CD4-positive, alpha-beta T cell treated with Interleukin-15 for 1 hour (primary cell): ENCODE results near the gene HDAC11.
"Not testable (repeated sequence)": the region's sequence is repeated elsewhere in the genome, so short reads cannot be mapped to it uniquely, and the experiment has no call there.

Experiments
- DNase-seq: peaks from one replicate; pipeline ENCODE4 v3.0.0-alpha.2; 2020

Gene HDAC11

DNA sequence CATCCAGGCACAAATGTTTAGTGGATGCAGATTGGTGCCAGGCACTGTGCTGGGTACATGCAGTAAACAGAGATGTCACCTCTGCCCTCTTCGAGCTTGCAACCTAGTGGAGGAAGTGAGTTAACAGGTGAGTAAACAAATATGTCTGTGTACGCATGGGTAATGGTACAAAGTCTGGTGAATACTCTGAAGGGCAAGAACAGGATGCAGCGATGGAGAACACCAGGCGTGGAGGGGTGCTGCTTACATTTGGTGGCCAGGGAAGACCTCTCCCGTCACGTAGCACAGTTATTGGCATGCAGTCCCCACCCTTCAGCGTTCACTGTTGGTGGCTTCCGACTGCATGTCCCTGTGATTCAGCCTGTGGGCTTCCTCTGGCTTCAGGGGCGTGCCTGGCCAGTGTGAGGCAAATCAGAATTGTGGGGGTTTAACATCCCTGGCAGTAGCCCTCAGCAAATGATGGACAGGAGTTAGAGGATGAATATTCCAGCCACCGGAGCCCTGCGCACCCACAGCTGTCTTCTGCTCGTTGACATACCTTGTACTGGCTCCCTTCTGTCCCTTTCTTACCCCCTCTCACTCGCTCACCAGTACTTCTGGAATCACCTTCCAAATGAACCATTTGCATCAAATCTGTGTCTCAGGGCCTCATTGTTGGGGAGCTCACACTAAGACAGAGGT lies 9.1 kb upstream of the HDAC11 start:
- no peak for DNase-seq

DNA sequence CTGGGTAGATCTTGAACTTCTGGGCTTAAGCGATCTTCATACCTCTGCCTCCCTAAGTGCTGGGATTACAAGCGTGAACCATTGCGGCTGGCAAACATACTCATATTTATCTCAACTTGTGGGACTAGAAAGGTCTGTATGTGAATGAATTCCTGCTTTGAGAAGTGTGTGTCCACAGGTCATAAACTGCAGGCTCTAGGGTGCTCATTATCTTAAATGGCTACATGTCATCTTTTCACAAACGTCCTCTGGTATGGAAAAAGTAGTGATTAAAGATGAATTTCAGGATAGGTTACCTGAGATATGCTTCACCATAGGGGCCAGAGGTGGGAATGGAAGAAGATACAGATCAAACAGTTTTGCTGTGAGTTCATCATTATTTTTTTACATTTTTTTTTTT lies 7.8 kb upstream of the HDAC11 start:
- no peak for DNase-seq

DNA sequence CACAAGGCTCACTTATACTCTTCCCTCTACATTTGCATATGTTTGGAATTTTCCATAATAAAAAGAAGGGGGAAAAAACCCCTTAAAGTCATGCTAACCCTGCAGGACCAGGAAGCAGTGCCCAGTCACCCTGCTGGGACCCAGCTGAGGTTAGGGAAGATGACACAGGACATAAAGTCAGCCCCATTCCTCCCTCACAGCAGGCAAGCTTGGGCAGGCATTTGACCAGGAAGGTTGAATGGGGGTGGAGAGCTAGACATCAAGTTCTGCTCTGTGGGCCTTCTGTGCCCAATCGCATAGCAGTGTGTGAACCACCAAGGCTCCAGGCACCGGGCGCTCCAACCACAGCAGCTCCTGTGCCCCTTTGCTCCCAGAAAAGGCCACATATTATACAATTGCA lies 7.1 kb upstream of the HDAC11 start:
- no peak for DNase-seq

DNA sequence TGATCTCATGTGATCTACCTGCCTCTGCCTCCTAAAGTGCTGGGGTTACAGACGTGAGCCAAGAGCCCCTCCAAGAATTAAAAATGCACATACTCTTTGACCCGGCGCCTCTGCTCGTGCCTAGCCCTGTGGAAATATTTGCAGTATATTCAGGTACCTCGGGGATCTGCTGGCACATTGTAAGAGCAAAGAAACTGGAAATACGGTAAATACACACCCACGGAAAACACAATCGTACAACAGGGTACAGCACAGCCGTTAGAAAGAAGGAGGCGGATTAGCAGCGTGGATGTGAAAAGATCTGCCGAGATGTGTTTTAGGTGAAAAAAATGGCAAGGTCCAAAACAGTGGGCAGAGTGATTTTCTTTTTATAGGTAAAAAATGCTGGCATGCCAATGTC lies 6.1 kb upstream of the HDAC11 start:
- no peak for DNase-seq

DNA sequence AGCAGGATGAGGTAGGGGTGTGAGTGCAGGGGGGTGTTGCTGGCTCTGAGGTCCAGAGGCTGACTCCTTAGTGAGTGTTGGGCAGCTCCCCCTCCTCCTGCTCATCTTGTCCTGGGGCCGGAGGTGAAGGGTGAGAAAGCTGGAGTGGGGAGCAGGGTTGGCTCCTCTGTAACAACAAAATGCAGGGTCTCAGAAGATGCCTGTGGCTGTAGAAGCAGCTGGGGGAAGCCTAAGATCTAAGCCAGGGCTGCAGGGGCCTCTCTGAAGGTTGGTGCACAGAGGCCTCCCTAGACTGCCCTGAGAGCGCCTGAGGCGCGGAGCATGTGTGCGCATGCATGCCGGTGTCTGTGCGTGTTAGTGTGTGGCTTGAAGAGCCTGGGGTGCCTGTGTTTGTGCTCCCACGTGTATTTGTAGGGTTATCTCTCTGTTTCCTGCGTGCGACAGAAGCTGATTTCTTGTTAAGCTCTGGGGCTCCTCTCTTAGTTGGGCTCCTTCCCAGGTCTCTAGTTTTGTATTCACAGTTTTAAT lies 5.3 kb upstream of the HDAC11 start:
- no peak for DNase-seq

DNA sequence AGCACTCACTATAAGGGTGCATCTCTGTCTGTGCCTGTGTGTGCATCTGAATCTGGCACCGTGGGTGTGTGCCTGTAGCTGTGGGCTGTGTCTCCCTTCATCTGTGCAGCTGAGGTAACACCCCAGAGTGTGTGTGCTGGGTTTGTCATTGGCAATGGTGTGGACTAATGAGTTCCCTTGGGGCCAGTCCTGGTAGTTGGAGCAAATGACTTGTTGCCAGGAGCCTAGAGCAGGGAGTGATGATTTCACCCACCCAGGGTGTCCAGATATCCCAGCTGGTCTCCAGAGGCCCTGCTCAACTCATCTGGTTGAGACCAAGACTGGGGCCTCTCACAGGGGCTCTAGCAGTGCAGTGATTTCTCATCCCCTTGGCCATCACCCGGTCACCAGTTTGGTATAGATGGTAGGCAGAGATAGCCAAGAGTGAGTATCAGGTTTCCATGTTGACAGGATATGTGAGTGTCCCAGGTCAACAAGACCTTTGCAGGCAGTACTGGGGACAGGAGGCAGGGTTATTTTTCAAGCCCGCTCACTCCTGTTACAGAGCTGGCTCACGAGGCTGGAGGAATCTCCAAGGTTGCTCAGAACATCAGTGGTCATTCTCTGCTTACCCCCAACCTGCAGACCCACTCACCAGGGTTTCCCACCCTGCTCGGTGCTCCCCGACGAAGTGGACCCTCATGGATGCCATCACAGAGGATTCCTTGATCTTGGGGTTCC lies 4.1 kb upstream of the HDAC11 start:
- DNase-seq, result no peak

DNA sequence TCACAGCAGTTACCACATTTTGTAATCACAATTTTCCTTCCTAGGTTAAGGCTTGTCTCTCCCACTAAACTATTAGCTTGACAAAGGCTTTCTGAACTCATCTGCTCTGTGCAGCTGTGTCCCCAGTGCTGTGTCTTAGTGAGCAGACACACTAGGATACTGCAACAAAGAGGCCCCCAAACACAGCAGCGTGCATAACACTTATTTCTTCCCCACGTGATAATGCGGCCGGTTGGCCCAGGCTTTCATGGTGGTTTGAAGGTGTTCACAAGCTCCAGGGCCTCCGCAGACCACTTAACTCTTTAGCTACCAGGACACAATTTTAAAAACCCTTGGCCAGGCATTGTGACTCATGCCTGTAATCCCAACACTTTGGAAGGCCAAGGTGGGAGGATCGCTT lies 2.2 kb upstream of the HDAC11 start:
- no peak for DNase-seq

DNA sequence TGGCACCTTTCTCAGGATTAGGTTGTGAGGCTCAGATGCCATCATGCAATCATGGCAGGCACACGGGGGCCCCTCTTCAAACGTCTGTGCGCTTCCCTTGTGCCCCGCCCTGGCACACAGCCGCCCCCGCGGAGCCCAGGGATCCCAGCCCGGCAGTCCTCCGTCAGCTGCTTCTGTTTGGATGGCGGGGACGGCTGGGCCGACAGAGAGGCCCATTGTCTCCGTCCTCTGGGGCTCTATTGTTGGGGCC lies 849 bp upstream of the HDAC11 start:
- DNase-seq, result no peak

DNA sequence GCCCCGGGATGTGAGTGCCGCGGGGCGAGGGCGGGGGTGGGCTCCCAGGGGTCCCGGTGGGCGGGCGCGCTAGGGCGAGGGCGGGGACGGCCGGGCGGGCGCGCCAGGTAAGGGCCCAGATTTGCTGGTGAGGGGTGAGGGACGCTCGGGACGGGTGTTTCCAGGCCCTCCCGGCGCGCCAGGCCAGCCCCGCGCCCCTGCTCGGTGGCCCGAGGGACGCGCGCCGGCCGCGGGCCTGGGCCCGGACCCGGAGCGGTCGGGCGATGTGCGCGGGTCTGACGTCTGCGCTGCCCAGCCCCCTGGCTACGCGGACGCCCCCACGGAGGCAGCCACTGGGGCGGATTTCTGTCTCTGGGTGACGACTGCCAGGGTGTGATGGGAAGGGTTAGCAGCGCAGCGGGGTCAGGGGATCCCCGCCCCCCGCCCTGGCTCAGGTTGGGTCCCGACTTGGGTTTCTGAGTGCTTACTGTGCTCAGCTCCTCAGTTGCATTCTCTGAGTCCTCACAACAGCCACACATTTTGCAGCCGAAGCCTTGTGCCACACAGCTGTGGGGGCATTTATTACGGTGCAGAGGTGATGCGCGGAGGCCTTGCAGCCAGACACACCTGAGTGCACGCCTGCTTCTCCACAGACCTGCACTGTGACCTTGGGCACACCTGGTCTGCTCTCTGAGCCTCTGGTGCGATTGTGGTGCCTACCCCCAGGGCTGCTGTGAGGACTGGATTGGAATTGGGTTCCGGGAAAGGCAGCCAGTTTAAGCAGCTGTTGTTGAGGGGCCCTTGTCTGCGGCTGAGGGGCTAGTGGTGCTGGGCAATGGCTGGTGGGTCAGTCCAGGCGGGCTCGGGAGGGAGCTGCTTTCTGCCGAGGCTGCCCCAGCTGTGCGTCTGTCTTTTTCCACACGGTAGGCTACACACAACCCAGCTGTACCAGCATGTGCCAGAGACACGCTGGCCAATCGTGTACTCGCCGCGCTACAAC lies 523 bp downstream of the HDAC11 start:
- DNase-seq, result peak; percentile 46

DNA sequence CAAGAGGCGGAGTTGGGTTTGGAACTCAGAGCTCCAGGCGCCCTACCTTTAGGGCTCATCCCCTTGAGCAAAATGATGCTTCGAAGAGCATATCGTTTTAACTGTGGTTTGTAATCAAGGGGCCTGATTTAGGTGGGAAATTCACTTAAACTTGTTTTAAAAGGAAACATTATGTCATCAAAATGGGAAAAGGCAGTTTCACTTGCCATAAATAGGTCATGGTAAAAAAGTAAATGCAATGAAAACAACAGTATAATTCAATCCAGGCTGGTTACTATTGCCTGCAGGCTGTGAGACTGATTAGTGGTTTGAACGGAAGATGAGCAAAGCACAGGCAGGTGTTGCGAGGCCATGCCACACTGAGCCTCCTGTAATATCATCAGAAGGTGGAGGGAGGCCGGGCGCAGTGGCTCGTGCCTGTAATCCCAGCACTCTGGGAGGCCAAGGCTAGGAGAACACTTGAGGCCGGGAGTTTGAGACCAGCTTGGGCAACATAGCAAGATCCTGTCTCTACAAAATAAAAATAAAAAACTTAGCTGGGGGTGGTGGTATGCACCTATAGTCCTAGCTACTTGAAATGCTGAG lies 2.1 kb downstream of the HDAC11 start:
- no peak for DNase-seq

DNA sequence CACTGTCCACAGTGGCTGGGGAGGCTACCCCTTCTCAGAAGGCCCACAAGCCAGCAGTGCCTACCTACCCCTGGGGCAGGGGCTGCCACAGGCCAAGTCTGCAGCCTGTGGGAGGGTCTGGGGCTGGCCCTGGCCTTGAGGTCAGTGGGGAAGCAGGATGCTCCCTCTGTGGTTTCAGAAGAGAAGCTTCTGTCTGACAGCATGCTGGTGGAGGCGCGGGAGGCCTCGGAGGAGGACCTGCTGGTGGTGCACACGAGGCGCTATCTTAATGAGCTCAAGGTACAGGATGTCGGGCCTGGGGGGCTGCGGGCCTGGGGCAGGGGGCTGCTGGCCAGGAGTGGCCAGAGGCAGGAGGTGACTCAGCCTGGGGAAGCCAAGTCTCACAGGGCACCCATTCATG lies 3.2 kb downstream of the HDAC11 start:
- no peak for DNase-seq

DNA sequence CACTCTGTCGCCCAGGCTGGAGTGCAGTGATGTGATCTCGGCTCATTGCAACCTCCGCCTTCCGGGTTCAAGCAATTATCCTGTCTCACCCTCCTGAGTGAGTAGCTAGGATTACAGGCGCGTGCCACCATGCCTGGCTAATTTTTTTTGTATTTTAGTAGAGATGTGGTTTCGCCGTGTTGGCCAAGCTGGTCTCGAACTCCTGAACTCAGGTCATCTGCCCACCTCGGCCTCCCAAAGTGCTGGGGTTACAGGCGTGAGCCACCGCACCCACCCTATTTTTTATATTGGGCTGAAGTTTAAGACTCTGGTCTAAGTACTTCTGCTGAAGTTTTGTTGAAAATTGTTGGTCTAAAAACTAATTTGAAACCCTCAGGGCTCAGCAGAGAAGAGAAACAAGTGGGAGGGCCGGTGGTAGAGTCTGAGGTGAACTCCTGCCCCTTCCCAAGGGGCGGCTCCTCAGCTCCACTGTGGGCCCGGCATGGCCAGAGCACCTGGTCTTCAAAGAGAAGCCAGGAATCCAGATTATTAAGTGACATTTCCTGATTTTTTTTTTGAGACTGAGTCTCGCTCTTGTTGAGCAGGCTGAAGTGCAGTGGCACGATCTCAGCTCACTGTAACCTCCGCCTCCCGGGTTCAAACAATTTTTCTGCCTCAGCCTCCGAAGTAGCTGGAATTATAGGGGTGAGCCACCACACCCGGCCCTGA lies 4.0 kb downstream of the HDAC11 start:
- DNase-seq, result no peak

DNA sequence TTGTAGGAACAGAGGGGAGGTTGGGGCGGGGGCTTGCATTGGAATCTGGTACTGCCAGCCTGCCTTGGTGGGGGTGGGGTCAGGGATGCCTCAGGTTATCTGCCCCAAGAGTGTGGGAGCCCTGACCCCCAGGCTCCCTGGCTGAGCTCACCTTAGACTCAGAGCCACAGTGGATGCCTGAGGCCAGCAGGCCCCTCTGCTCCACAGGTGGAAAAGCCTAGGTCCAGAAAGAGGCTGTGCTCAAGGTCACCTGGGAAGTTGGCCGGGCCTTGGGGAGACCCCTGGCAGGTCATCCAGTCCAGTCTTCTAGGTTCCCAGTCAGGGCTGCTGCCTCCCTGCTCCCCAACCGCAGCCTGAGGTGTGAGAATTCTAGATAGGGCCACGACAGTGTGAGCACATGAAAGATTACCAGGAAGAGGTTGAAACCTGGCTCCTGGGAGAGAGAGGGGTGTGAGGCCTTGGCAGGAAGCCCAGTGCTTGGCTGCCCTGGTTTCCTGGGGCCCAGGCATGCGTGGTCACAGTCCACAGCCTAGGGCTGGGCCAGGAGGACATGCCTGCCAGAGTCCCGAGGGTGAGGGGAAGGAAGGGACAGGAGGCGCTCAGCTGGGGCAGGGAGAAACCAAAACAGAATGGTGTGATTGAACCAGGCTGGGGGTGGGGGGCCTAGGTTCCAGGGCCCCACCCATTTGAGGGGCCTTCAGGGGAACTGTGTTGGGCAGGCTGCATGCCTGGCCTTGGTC lies 4.9 kb downstream of the HDAC11 start:
- DNase-seq, result no peak

DNA sequence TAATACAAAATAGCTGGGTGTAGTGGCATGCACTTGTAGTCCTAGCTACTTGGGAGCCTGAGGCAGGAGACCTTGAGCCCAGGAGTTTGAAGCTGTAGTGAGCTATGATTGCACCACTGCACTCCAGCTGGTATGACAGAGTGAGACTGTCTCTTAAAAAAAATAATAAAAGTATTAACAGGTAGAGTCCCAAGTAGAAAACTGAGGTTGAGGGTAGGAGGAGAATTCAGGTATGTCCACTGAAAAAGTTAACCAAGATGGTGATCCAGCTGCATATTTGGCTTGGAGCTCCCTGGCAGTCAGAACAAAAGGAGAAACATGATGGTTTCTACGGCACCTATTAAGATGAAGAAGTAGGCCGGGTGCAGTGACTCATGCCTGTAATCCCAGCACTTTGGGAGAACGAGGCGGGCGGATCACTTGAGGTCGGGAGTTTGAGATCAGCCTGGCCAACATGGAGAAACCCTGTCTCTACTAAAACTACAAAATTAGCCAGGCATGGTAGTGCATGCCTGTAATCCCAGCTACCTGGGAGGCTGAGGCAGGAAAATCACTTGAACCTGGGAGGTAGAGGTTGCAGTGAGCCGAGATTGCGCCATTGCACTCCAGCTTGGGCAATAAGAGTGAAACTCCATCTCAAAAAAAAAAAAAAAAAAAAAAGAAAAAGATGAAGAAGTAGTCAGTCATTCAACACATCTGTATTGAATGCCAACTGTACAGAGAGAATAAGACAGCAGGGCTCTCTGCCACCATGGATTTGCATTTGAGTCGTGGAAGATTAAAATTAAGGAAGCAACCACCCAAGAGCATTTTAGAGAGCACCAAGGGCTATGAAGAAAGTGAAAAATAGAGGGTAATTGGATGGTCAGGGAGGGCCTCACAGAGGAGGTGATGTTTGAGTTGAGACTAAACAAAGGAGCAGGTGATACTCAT lies 5.8 kb downstream of the HDAC11 start:
- DNase-seq, result not testable (repeated sequence)

DNA sequence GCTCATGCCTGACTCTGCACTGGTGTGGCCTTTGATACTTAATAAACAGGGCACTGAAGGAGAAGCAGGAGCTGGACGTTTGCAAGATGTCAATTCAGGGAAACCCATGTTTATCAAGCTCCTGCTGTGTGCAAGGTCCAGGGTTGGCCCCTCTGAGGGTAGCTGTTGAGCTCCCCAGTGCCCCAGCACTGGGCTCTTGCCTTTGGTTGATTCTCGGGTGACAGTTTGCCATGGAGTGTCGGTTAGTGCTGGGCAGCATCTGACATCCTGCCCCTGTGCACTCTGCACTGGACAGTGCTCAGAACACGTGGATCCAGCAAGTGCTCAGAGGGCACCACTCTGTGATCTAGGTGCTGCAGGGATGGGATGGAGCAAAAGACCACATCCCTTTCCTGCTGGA lies 7.3 kb downstream of the HDAC11 start:
- DNase-seq, result no peak

DNA sequence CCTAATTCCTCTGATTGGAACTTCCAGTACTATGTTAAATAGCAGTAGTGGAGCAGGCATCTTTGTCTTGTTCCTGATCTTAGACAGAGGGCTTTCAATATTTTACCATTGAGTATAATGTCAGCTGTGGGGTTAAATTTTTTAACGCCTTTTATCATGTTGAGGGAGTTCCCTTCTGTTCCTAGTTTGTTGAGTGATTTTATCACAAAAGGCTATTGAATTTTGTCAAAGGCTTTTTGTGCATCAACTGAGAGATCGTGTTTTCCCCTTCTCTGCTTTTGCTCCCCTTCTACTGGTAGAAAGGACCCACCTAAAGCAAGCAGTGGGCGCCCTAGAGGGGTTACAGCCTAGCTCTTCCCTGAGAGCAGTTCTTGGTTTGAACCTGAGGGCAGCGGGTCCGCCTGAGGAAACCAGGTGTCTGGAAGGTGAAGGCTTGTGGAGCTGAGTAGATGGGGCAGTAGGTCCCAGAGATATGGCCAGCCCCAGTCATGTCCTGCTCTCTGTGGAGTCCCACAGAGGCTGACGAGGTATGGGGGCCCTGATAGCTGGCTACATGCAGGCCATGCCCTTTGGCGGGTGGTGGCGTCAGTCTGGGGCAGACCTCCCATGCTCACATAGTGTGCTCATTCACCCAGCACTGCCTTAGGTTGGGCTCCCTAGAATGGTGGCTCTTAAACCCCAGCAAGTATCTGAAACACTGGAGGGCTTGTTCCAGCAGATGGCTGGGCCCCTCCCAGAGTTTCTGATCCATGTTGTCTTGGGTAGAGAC lies 11.3 kb downstream of the HDAC11 start:
- DNase-seq, result no peak

DNA sequence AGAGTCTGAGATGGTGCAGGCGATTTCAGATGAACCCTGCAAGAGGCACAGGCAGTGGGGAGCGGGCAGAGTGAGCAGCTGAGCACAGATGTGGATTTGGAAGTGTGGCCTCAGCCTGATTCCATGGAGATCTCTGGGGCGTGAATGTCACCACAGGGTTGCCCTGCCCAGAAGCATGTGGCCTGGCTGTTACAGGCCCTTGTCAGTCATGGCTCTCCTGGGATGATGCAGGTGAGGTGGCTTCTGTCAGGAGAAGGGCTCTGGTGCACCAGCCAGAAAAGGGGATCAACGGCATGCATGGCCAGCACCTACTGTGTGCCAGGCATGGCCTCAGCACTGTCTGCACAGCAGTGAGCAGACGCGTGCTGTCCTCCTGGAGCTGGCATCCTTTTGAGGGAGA lies 11.9 kb downstream of the HDAC11 start:
- no peak for DNase-seq

DNA sequence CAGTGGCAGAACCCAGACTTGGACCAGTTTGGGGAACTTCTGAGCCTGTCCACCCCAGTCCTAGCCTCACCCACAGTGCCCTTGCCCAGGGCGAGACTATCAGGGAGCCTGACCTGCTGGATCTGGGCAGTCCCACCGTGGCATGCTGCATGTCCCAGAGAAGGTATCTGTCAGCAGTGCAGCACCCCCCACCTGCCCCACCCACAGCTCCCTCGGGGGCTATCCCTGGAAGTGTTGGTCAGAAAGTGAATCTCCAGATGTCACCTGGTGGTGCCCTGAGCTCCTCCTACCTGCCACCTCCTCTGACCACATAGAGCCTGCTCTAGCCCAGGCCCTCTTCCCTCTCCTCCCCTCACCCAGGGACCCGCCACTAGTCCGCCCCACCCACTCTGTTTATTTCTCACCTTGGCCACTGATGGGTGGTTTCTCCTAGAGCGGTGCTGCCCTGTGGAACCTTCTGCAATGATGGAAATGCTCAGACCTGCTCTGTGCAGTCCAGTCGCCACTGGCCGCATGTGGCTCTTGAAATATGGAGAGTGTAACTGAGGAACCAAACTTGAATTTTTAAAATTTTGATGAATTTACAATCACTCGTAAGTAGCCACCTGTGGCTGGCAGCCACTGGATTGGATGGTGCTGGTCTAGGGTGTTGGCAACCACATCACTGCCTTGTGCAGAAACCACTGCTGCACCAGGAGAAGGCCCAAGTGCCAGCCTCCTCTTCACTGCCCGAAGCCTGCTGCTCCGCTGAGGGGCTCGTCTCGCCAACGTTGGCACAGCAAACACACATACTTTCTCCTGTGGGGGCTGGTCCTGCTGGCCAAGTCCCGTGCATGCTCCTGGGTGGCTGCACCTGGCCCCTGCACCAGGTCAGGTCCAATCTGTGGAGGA lies 13.1 kb downstream of the HDAC11 start:
- no peak for DNase-seq
